Parathyroid adenoma (tissue), 2 donors: ENCODE results near the gene ACVR1B.
A peak's percentile ranks its signal among the peaks of the same experiment; 100 is the strongest.

Experiments used
- H2AFZ ChIP-seq: fragments of 300-600 bp; sonication (generic); one replicate; pipeline ENCODE4 v1.7.0; 2017; ENCODE audit warnings: antibody characterized with exemption, mild to moderate bottlenecking
- H3K27ac ChIP-seq: fragments of 300-600 bp; sonication (generic); one replicate; pipeline ENCODE4 v1.7.0; 2017
- H3K27me3 ChIP-seq: fragments of 300-600 bp; sonication (generic); one replicate; pipeline ENCODE4 v1.7.0; 2017; ENCODE audit warnings: low read length; ENCODE audit not compliant: control insufficient read depth, insufficient read depth
- H3K36me3 ChIP-seq: fragments of 300-600 bp; sonication (generic); one replicate; pipeline ENCODE4 v1.7.0; 2017; ENCODE audit warnings: low read length; ENCODE audit not compliant: control insufficient read depth, insufficient read depth
- H3K4me1 ChIP-seq: fragments of 300-600 bp; sonication (generic); one replicate; pipeline ENCODE4 v1.7.0; 2017; ENCODE audit warnings: control low read depth
- H3K4me2 ChIP-seq: fragments of 300-600 bp; sonication (generic); one replicate; pipeline ENCODE4 v1.7.0; 2017; ENCODE audit warnings: low read length
- H3K4me3 ChIP-seq: fragments of 300-600 bp; sonication (generic); one replicate; pipeline ENCODE4 v1.7.0; 2017; ENCODE audit warnings: low read depth, low read length
- H3K79me2 ChIP-seq: fragments of 300-600 bp; sonication (generic); one replicate; pipeline ENCODE4 v1.7.0; 2017; ENCODE audit warnings: control low read depth
- H3K9ac ChIP-seq: fragments of 300-600 bp; sonication (generic); one replicate; pipeline ENCODE4 v1.7.0; 2017; ENCODE audit warnings: mild to moderate bottlenecking
- H3K9me3 ChIP-seq: fragments of 300-600 bp; sonication (generic); one replicate; pipeline ENCODE4 v1.7.0; 2017; ENCODE audit warnings: low read length; ENCODE audit not compliant: control insufficient read depth
- CTCF ChIP-seq: fragments of 300-600 bp; sonication (generic); IDR thresholded peaks from one replicate; pipeline ENCODE4 v1.7.0; 2017; ENCODE audit warnings: antibody characterized with exemption, mild to moderate bottlenecking
- donor health status: primary hyperparathyroidism.

The ACVR1B gene

GRCh38 chr12:51910168-51910567 is 41.3 kb upstream of the ACVR1B start:
- H3K79me2 ChIP-seq: peaks cover 10% of the 10 kb centered on the region
- no peak overlapping the region for H2AFZ ChIP-seq
- no peaks in the 10 kb centered on the region for H3K36me3 ChIP-seq
- peak overlapping the region; percentile 23 for H3K4me2 ChIP-seq
- H3K4me3 ChIP-seq: no peak overlapping the region
- no peak for TF ChIP-seq CTCF
- peak overlapping the region; percentile 82 for H3K27ac ChIP-seq
- H3K9me3 ChIP-seq: no peaks in the 10 kb centered on the region
- no peak overlapping the region for H3K9ac ChIP-seq
- H3K27me3 ChIP-seq: no peaks in the 10 kb centered on the region
- H3K4me1 ChIP-seq: peaks cover 59% of the 10 kb centered on the region

- TF ChIP-seq CTCF: no peak
- Histone ChIP-seq H3K4me2 (peak overlapping the region; percentile 23), H3K36me3 (no peaks in the 10 kb centered on the region), H3K27ac (peak overlapping the region; percentile 82), H3K4me1 (peaks cover 59% of the 10 kb centered on the region), H3K9me3 (no peaks in the 10 kb centered on the region), H3K27me3 (no peaks in the 10 kb centered on the region), H3K9ac (no peak overlapping the region), H3K79me2 (peaks cover 10% of the 10 kb centered on the region), H2AFZ (no peak overlapping the region), H3K4me3 (no peak overlapping the region)
These were observed 40.8 kb upstream of the ACVR1B start for GRCh38 chr12:51910691-51911090.

- TF ChIP-seq CTCF: no peak
- Histone ChIP-seq H3K9me3 (no peaks in the 10 kb centered on the region), H2AFZ (no peak overlapping the region), H3K27me3 (no peaks in the 10 kb centered on the region), H3K27ac (peak overlapping the region; percentile 82), H3K4me1 (peaks cover 55% of the 10 kb centered on the region), H3K9ac (peak overlapping the region; percentile 35), H3K4me2 (no peak overlapping the region), H3K4me3 (no peak overlapping the region), H3K79me2 (peaks cover 10% of the 10 kb centered on the region), H3K36me3 (no peaks in the 10 kb centered on the region)
These were observed 40.2 kb upstream of the ACVR1B start for GRCh38 chr12:51911307-51911706.

- H3K4me1 ChIP-seq: peaks cover 52% of the 10 kb centered on the region
These were observed 39.4 kb upstream of the ACVR1B start for GRCh38 chr12:51911788-51912711.

More at GRCh38 chr12:51911788-51912711, 39.4 kb upstream of the ACVR1B start:
- no peak for TF ChIP-seq CTCF
- Histone ChIP-seq H3K27me3 (no peaks in the 10 kb centered on the region), H3K4me2 (peak overlapping the region; percentile 38), H3K79me2 (peaks cover 10% of the 10 kb centered on the region), H3K4me3 (no peak overlapping the region), H3K9ac (no peak overlapping the region), H2AFZ (peak overlapping the region; percentile 53), H3K36me3 (no peaks in the 10 kb centered on the region), H3K9me3 (no peaks in the 10 kb centered on the region), H3K27ac (peak overlapping the region; percentile 82)
